B cell (primary cell): ENCODE results near the gene CRTC3. TPM values are rescaled to one million over a fixed set of nuclear protein-coding genes. Genes with fewer than 3 reads are reported as not detected.

Source experiments
- ATAC-seq: fragments of 200-7000 bp; cut with Tn5 transposase; one replicate; pipeline ENCODE4 v1.10.0; 2021; ENCODE audit warnings: low read depth, mild to moderate bottlenecking, moderate number of reproducible peaks, moderate library complexity
- CTCF ChIA-PET: fragments of 350-600 bp; sonication (Branson Sonifier 250); formaldehyde crosslinking; loops from one replicate; lab custom pipeline; 2021; ENCODE audit warnings: antibody characterized with exemption, inconsistent platforms; lab: Charles Lee
- POLR2A ChIA-PET: fragments of 350-600 bp; sonication (Branson Sonifier 250); formaldehyde crosslinking; loops from one replicate; lab custom pipeline; 2021; ENCODE audit warnings: antibody characterized with exemption; lab: Charles Lee
- DNase-seq: peaks from one replicate; pipeline ENCODE4 v3.0.0; 2013
- H2AFZ ChIP-seq: 2 replicates; pipeline ENCODE4 v1.6.1; 2012; ENCODE audit warnings: mild to moderate bottlenecking, low read depth, low read length; ENCODE audit not compliant: insufficient read depth, poor library complexity, severe bottlenecking
- H3K27ac ChIP-seq, 2 donors: 1 replicate in 1 of 2; 2 replicates in 1 of 2; pipeline ENCODE4 v1.5.1; 2012 to 2013; ENCODE audit warnings: low read length in 2 of 2, mild to moderate bottlenecking in 2 of 2, moderate library complexity in 1 of 2
- H3K27me3 ChIP-seq, 4 experiments: fragments of 200-600 bp in 1 of 4; sonication (generic) in 1 of 4; replicated peaks in 1 of 4; 1 replicate in 2 of 4; 2 replicates in 2 of 4; pipeline versions ENCODE4 v1.6.1 to v1.7.0; 2013 to 2016; ENCODE audit warnings: low read length in 3 of 4, mild to moderate bottlenecking in 2 of 4, mixed read lengths in 1 of 4, moderate library complexity in 1 of 4; ENCODE audit not compliant: insufficient read depth in 4 of 4, control insufficient read depth in 3 of 4; ENCODE audit errors: control extremely low read depth in 1 of 4
- H3K36me3 ChIP-seq, 2 experiments: replicated peaks in 1 of 2; 1 replicate in 1 of 2; 2 replicates in 1 of 2; pipeline versions ENCODE4 v1.6.1 to v1.7.1; 2013; ENCODE audit warnings: low read length in 1 of 2; ENCODE audit not compliant: insufficient read depth in 2 of 2, control insufficient read depth in 1 of 2; ENCODE audit errors: control extremely low read depth in 1 of 2, extremely low read depth in 1 of 2
- H3K4me1 ChIP-seq, 2 donors: fragments of 200-600 bp in 1 of 2; sonication (generic) in 1 of 2; 1 replicate in 1 of 2; 2 replicates in 1 of 2; pipeline versions ENCODE4 v1.5.1 to v1.6.1; 2013 to 2017; ENCODE audit warnings: low read length in 2 of 2; ENCODE audit not compliant: control insufficient read depth in 2 of 2, insufficient read depth in 2 of 2
- H3K4me2 ChIP-seq: replicated peaks from 2 replicates; pipeline ENCODE3; 2012; ENCODE audit warnings: mild to moderate bottlenecking, low read depth, low read length; ENCODE audit not compliant: poor library complexity, severe bottlenecking
- H3K4me3 ChIP-seq, 5 experiments: fragments of 200-600 bp in 1 of 5; sonication (generic) in 1 of 5; 1 replicate in 3 of 5; 2 replicates in 2 of 5; pipeline versions ENCODE4 v1.5.1 to v1.7.0; 2011 to 2016; ENCODE audit warnings: low read length in 4 of 5, mild to moderate bottlenecking in 4 of 5, low read depth in 2 of 5, control low read depth in 1 of 5, moderate library complexity in 1 of 5; ENCODE audit not compliant: insufficient read depth in 1 of 5; ENCODE audit errors: control extremely low read depth in 1 of 5, extremely low read depth in 1 of 5
- H3K79me2 ChIP-seq: fragments of 200-600 bp; sonication (generic); one replicate; pipeline ENCODE4 v1.6.0; 2016; ENCODE audit warnings: low read length; ENCODE audit not compliant: control insufficient read depth, insufficient read depth
- H3K9ac ChIP-seq: fragments of 200-600 bp; sonication (generic); 2 replicates; pipeline ENCODE4 v1.6.1; 2017; ENCODE audit warnings: mild to moderate bottlenecking, low read length, moderate library complexity
- H3K9me3 ChIP-seq, 3 donors: one replicate each; pipeline versions ENCODE4 v1.6.1 to v1.7.1; 2013; ENCODE audit warnings: low read length in 2 of 3; ENCODE audit not compliant: control insufficient read depth in 2 of 3, insufficient read depth in 1 of 3; ENCODE audit errors: control extremely low read depth in 1 of 3
- H4K20me1 ChIP-seq: 2 replicates; pipeline ENCODE4 v1.6.0; 2012; ENCODE audit warnings: mild to moderate bottlenecking, low read length; ENCODE audit not compliant: insufficient read depth, control insufficient read depth, poor library complexity, severe bottlenecking
- H3K27ac Mint-ChIP-seq: one replicate; pipeline ENCODE4 v1.8.0; 2021; ENCODE audit warnings: mixed read lengths
- H3K27me3 Mint-ChIP-seq: one replicate; pipeline ENCODE4 v1.8.0; 2021; ENCODE audit warnings: mixed read lengths
- H3K4me1 Mint-ChIP-seq: one replicate; pipeline ENCODE4 v1.8.0; 2021; ENCODE audit warnings: mixed read lengths
- H3K4me3 Mint-ChIP-seq: one replicate; pipeline ENCODE4 v1.8.0; 2021; ENCODE audit warnings: mixed read lengths
- H3K9me3 Mint-ChIP-seq: one replicate; pipeline ENCODE4 v1.8.0; 2022; ENCODE audit warnings: mixed read lengths; ENCODE audit not compliant: insufficient read depth
- EZH2 ChIP-seq: IDR thresholded peaks from 2 replicates; pipeline ENCODE4 v1.6.1; 2012; ENCODE audit warnings: borderline replicate concordance, low read depth, mild to moderate bottlenecking, moderate library complexity, low read length; ENCODE audit not compliant: insufficient read depth, poor library complexity, severe bottlenecking
- WGBS: methylation state at CpG from one replicate; pipeline ENCODE4 v1.1.5; 2013; ENCODE audit warnings: missing lambda C conversion rate; ENCODE audit not compliant: insufficient coverage; 5-methylcytosine and 5-hydroxymethylcytosine counted together
- intact Hi-C: fragments of 100-400 bp; cut with micrococcal nuclease; formaldehyde crosslinking; loops from one replicate; pipeline ENCODE4 v1.10.0; 2022
- polyA plus RNA-seq: library from polyadenylated mRNA; depleted of rRNA; stranded (reverse); fragments of >200 nt; gene quantifications from 2 replicates; pipeline ENCODE4 v1.2.3, GENCODE V29; 2012
- total RNA-seq, 2 donors: library from RNA; stranded (reverse); fragments of 120-200 nt in 1 of 2; gene quantifications; 1 replicate in 1 of 2; 2 replicates in 1 of 2; pipeline versions ENCODE4 v1.2.3 to v1.2.4, GENCODE V29; 2013 to 2022
- TF ChIP-seq, protein P1 (sequence below): fragments of 200-600 bp; IDR thresholded peaks from one replicate; pipeline ENCODE4 v1.8.0; 2022; ENCODE audit warnings: antibody characterized with exemption, mild to moderate bottlenecking

The CRTC3 gene
- total and polyA plus RNA-seq, 2 donors (not counting 1 experiment from before 2014, with no cell fraction given): 34.7 to 95.8 TPM

DNA sequence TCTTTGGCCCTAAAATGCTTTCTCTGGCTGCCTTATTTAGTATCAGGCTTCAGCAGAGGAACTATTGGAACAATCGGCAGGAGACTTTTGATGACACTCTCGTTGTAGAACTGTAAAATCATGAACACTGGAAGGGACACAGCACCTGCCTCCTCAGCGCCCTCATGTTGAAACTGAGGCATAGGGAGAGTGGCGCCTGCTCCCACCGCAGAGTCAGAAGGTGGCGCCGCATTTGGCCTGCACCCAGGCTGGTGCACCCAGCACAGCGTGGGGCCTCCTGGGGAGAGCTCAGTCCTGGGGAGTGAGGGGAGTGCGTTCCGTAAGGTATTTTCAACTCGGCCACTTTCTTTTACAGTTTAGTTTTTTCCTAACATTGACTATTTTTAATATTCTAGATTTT, 109.2 kb downstream of the CRTC3 start:
- Histone ChIP-seq H3K9me3 (peaks cover 0 to 9% (median 0%) of the 10 kb centered on the region in 3 donors), H3K4me2 (no peak overlapping the region), H3K4me3 (no peak overlapping the region), H3K27me3 (no peaks in the 10 kb centered on the region), H3K36me3 (peaks cover 7 to 63% of the 10 kb centered on the region in 2 experiments), H3K4me1 (no peaks in the 10 kb centered on the region), H2AFZ (no peak overlapping the region), H3K9ac (no peak overlapping the region), H4K20me1 (no peaks in the 10 kb centered on the region), H3K79me2 (no peaks in the 10 kb centered on the region), H3K27ac (no peak overlapping the region)
- no peaks in the 10 kb centered on the region for H3K27me3 Mint-ChIP-seq
- 97% methylated on average over 3 of the region's 11 CpGs for WGBS
- ATAC-seq: no peak
- intact Hi-C loops: no loop called here
- H3K4me1 Mint-ChIP-seq: no peaks in the 10 kb centered on the region
- POLR2A ChIA-PET: interaction anchor here (0.6 kb wide), 1 partner anchor 148 kb away, joined by 3 read pairs; no protein-coding TSS in a partner anchor
- DNase-seq: no peak
- no peak overlapping the region for H3K4me3 Mint-ChIP-seq
- CTCF ChIA-PET: interaction anchor here (0.9 to 2.2 kb wide), 3 partner anchors 15 to 246 kb away, joined by 3 to 5 read pairs (median 4); no protein-coding TSS in a partner anchor
- TF ChIP-seq, protein P1, sequence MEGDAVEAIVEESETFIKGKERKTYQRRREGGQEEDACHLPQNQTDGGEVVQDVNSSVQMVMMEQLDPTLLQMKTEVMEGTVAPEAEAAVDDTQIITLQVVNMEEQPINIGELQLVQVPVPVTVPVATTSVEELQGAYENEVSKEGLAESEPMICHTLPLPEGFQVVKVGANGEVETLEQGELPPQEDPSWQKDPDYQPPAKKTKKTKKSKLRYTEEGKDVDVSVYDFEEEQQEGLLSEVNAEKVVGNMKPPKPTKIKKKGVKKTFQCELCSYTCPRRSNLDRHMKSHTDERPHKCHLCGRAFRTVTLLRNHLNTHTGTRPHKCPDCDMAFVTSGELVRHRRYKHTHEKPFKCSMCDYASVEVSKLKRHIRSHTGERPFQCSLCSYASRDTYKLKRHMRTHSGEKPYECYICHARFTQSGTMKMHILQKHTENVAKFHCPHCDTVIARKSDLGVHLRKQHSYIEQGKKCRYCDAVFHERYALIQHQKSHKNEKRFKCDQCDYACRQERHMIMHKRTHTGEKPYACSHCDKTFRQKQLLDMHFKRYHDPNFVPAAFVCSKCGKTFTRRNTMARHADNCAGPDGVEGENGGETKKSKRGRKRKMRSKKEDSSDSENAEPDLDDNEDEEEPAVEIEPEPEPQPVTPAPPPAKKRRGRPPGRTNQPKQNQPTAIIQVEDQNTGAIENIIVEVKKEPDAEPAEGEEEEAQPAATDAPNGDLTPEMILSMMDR: no peak
- TF ChIP-seq EZH2: no peak
- H3K9me3 Mint-ChIP-seq: no peaks in the 10 kb centered on the region
- peak overlapping the region; percentile 13 for H3K27ac Mint-ChIP-seq

DNA sequence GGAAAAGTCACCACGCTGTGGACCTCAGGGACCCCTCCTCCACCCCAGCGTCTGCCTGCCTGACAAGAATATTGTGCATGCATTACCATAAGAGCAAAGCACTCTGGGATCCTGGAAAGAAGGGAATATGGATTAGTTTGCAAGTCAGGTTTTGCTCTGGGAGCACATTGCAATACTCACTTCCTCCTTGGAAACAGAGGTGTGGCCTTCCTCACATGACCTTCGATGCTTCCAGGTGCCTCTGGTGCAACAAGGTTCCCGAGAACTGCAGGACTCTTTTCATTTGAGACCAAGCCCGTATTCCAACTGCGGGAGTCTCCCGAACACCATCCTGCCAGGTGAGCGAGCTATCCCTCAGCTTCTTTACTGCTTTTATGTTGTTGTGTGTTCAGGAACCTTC, 111.1 kb downstream of the CRTC3 start:
- no peak overlapping the region for H3K9ac ChIP-seq
- H3K27ac Mint-ChIP-seq: no peak overlapping the region
- no peak overlapping the region for H3K4me3 Mint-ChIP-seq
- H3K4me1 ChIP-seq: no peaks in the 10 kb centered on the region
- TF ChIP-seq EZH2: no peak
- TF ChIP-seq, protein P1: no peak
- no peak overlapping the region for H3K4me3 ChIP-seq
- H3K4me2 ChIP-seq: no peak overlapping the region
- H4K20me1 ChIP-seq: no peaks in the 10 kb centered on the region
- no peak for ATAC-seq
- peaks cover 3 to 53% of the 10 kb centered on the region in 2 experiments for H3K36me3 ChIP-seq
- H3K9me3 ChIP-seq: peaks cover 0 to 9% (median 0%) of the 10 kb centered on the region in 3 donors
- intact Hi-C loops: no loop called here
- CTCF ChIA-PET: interaction anchor here (2.6 kb wide), 1 partner anchor 245 kb away, joined by 18 read pairs; the partner anchor contains the start of gene FES
- no peaks in the 10 kb centered on the region for H3K4me1 Mint-ChIP-seq
- no peaks in the 10 kb centered on the region for H3K27me3 Mint-ChIP-seq
- no peak for DNase-seq
- H3K9me3 Mint-ChIP-seq: no peaks in the 10 kb centered on the region
- H2AFZ ChIP-seq: no peak overlapping the region
- H3K79me2 ChIP-seq: no peaks in the 10 kb centered on the region
- WGBS: 91% methylated on average over 2 of the region's 8 CpGs
- H3K27me3 ChIP-seq: no peaks in the 10 kb centered on the region
- POLR2A ChIA-PET: no interaction called here
- H3K27ac ChIP-seq: no peak overlapping the region
